ENCODE results near the gene NHP2. TPM values are rescaled to one million over a fixed set of nuclear protein-coding genes. Genes with fewer than 3 reads are reported as not detected.

Gene NHP2
- total and polyA plus RNA-seq, 4 experiments from 2014 or later: 64.1 to 250 (median 139) TPM

GRCh38 chr5:178145965-178146820, 7.5 kb downstream of the NHP2 start:
- CTCF ChIA-PET (ENCODE audit: partially characterized antibody): interaction anchor here (1.0 to 20.7 kb wide), 11 partner anchors 11 to 69 kb away, joined by 3 to 283 read pairs (median 9); no protein-coding TSS in a partner anchor
- peaks cover 8 to 21% (median 9%) of the 10 kb centered on the region in 4 donors for H3K4me1 Mint-ChIP-seq
- peaks cover 69% of the 10 kb centered on the region for H3K36me3 ChIP-seq (ENCODE audit: insufficient read depth, low read length)
- no peaks in the 10 kb centered on the region for H3K9me3 Mint-ChIP-seq
- H3K4me1 ChIP-seq (ENCODE audit: insufficient read depth, low read length): peaks cover 12% of the 10 kb centered on the region
- no peak overlapping the region for H3K4me3 ChIP-seq (ENCODE audit: low read length in 2 of 2)
- H3K27me3 Mint-ChIP-seq: no peaks in the 10 kb centered on the region
- intact Hi-C loops (cut with micrococcal nuclease): loop anchor here (1.0 kb wide), 3 partner anchors 18 to 70 kb away; no protein-coding TSS in a partner anchor
- peaks cover 46 to 76% of the 10 kb centered on the region in 2 donors for H3K36me3 Mint-ChIP-seq
- no peak overlapping the region for H3K27ac ChIP-seq (ENCODE audit: low read depth, low read length)
- POLR2A ChIA-PET (ENCODE audit: partially characterized antibody): interaction anchor here (1.1 to 2.1 kb wide), 2 partner anchors 15 to 25 kb away, joined by 5 to 6 read pairs; partner anchors contain the start of gene RMND5B
- no peaks in the 10 kb centered on the region for H3K9me3 ChIP-seq (ENCODE audit: control insufficient read depth in 1 of 2, low read length in 2 of 2)
- no peaks in the 10 kb centered on the region for H3K27me3 ChIP-seq (ENCODE audit: insufficient read depth, low read length)
- no peak overlapping the region for H3K4me3 Mint-ChIP-seq
- DNase-seq: peak; percentile 71 to 77 (median 74)
- peak overlapping the region in 3 of 7 donors; percentile 41 to 46 (median 45) for H3K27ac Mint-ChIP-seq

- H3K4me3 Mint-ChIP-seq: no peak overlapping the region
Measured at GRCh38 chr5:178143901-178144300, 9.8 kb downstream of the NHP2 start.

GRCh38 chr5:178143246-178143645, 10.4 kb downstream of the NHP2 start:
- POLR2A ChIA-PET (ENCODE audit: partially characterized antibody): no interaction called here

More at GRCh38 chr5:178143901-178144300, 9.8 kb downstream of the NHP2 start:
- CTCF ChIA-PET (ENCODE audit: partially characterized antibody): interaction anchor here (1.5 to 20.7 kb wide), 7 partner anchors 9 to 67 kb away, joined by 4 to 283 read pairs (median 12); partner anchors contain the start of gene NHP2
- Histone ChIP-seq H3K27me3 (ENCODE audit: insufficient read depth, low read length) (no peaks in the 10 kb centered on the region), H3K4me1 (ENCODE audit: insufficient read depth, low read length) (no peaks in the 10 kb centered on the region), H3K4me3 (ENCODE audit: low read length in 2 of 2) (no peak overlapping the region), H3K36me3 (ENCODE audit: insufficient read depth, low read length) (peaks cover 47% of the 10 kb centered on the region), H3K9me3 (ENCODE audit: control insufficient read depth in 1 of 2, low read length in 2 of 2) (no peaks in the 10 kb centered on the region), H3K27ac (ENCODE audit: low read depth, low read length) (no peak overlapping the region)
- no peaks in the 10 kb centered on the region for H3K27me3 Mint-ChIP-seq
- POLR2A ChIA-PET (ENCODE audit: partially characterized antibody): interaction anchor here (2.1 kb wide), 1 partner anchor 13 kb away, joined by 5 read pairs; the partner anchor contains the start of gene RMND5B
- H3K27ac Mint-ChIP-seq: no peak overlapping the region
- intact Hi-C loops (cut with micrococcal nuclease): no loop called here
- H3K4me1 Mint-ChIP-seq: peaks cover 0 to 6% (median under 1%) of the 10 kb centered on the region in 4 donors
- no peak for DNase-seq
- no peaks in the 10 kb centered on the region for H3K9me3 Mint-ChIP-seq
- peaks cover 43 to 59% of the 10 kb centered on the region in 2 donors for H3K36me3 Mint-ChIP-seq

GRCh38 chr5:178142642-178143041, 11.0 kb downstream of the NHP2 start:
- Histone ChIP-seq H3K27me3 (ENCODE audit: insufficient read depth, low read length) (no peaks in the 10 kb centered on the region), H3K4me1 (ENCODE audit: insufficient read depth, low read length) (no peaks in the 10 kb centered on the region), H3K36me3 (ENCODE audit: insufficient read depth, low read length) (peaks cover 34% of the 10 kb centered on the region), H3K9me3 (ENCODE audit: control insufficient read depth in 1 of 2, low read length in 2 of 2) (no peaks in the 10 kb centered on the region), H3K4me3 (ENCODE audit: low read length in 2 of 2) (no peak overlapping the region), H3K27ac (ENCODE audit: low read depth, low read length) (no peak overlapping the region)
- Mint-ChIP-seq H3K27me3 (no peaks in the 10 kb centered on the region), H3K27ac (no peak overlapping the region), H3K4me3 (no peak overlapping the region), H3K36me3 (peaks cover 34 to 54% of the 10 kb centered on the region in 2 donors), H3K9me3 (no peaks in the 10 kb centered on the region), H3K4me1 (peaks cover 0 to 6% (median 0%) of the 10 kb centered on the region in 4 donors)
- ChIA-PET CTCF (ENCODE audit: partially characterized antibody) (interaction anchor here (0.5 to 20.7 kb wide), 5 partner anchors 15 to 178 kb away, joined by 3 to 283 read pairs (median 11); no protein-coding TSS in a partner anchor), POLR2A (ENCODE audit: partially characterized antibody) (interaction anchor here (0.6 to 1.0 kb wide), 2 partner anchors 11 to 53 kb away, joined by 3 to 4 read pairs; partner anchors contain the start of gene NHP2)
- DNase-seq: no peak
- intact Hi-C loops (cut with micrococcal nuclease): no loop called here

More at GRCh38 chr5:178143246-178143645, 10.4 kb downstream of the NHP2 start:
- no peak overlapping the region for H3K4me3 Mint-ChIP-seq
- no peaks in the 10 kb centered on the region for H3K9me3 Mint-ChIP-seq
- CTCF ChIA-PET (ENCODE audit: partially characterized antibody): interaction anchor here (0.5 to 20.7 kb wide), 6 partner anchors 10 to 178 kb away, joined by 3 to 283 read pairs (median 8); partner anchors contain the start of gene NHP2
- peaks cover 39 to 57% of the 10 kb centered on the region in 2 donors for H3K36me3 Mint-ChIP-seq
- H3K27me3 ChIP-seq (ENCODE audit: insufficient read depth, low read length): no peaks in the 10 kb centered on the region
- no peaks in the 10 kb centered on the region for H3K27me3 Mint-ChIP-seq
- no peak overlapping the region for H3K27ac Mint-ChIP-seq
- no peaks in the 10 kb centered on the region for H3K4me1 ChIP-seq (ENCODE audit: insufficient read depth, low read length)
- no peak for DNase-seq
- no peak overlapping the region for H3K4me3 ChIP-seq (ENCODE audit: low read length in 2 of 2)
- no peaks in the 10 kb centered on the region for H3K9me3 ChIP-seq (ENCODE audit: control insufficient read depth in 1 of 2, low read length in 2 of 2)
- peaks cover 40% of the 10 kb centered on the region for H3K36me3 ChIP-seq (ENCODE audit: insufficient read depth, low read length)
- H3K4me1 Mint-ChIP-seq: peaks cover 0 to 6% (median 0%) of the 10 kb centered on the region in 4 donors
- H3K27ac ChIP-seq (ENCODE audit: low read depth, low read length): no peak overlapping the region
- intact Hi-C loops (cut with micrococcal nuclease): no loop called here

GRCh38 chr5:178141550-178141949, 12.1 kb downstream of the NHP2 start:
- Histone ChIP-seq H3K4me1 (ENCODE audit: insufficient read depth, low read length) (no peaks in the 10 kb centered on the region), H3K36me3 (ENCODE audit: insufficient read depth, low read length) (peaks cover 24% of the 10 kb centered on the region), H3K9me3 (ENCODE audit: control insufficient read depth in 1 of 2, low read length in 2 of 2) (no peaks in the 10 kb centered on the region), H3K4me3 (ENCODE audit: low read length in 2 of 2) (no peak overlapping the region), H3K27me3 (ENCODE audit: insufficient read depth, low read length) (no peaks in the 10 kb centered on the region), H3K27ac (ENCODE audit: low read depth, low read length) (no peak overlapping the region)
- Mint-ChIP-seq H3K27me3 (no peaks in the 10 kb centered on the region), H3K36me3 (peaks cover 27 to 46% of the 10 kb centered on the region in 2 donors), H3K4me3 (no peak overlapping the region), H3K4me1 (peaks cover 0 to 8% (median 6%) of the 10 kb centered on the region in 4 donors), H3K27ac (peak overlapping the region in 2 of 7 donors; percentile 1 to 18), H3K9me3 (no peaks in the 10 kb centered on the region)
- ChIA-PET CTCF (ENCODE audit: partially characterized antibody) (interaction anchor here (1.4 to 20.7 kb wide), 2 partner anchors 20 to 65 kb away, joined by 9 to 283 read pairs; no protein-coding TSS in a partner anchor), POLR2A (ENCODE audit: partially characterized antibody) (interaction anchor here (0.9 kb wide), 1 partner anchor 12 kb away, joined by 3 read pairs; the partner anchor contains the start of gene NHP2)
- intact Hi-C loops (cut with micrococcal nuclease): no loop called here
- no peak for DNase-seq

GRCh38 chr5:178137991-178138390, 15.7 kb downstream of the NHP2 start:
- ChIA-PET POLR2A (ENCODE audit: partially characterized antibody) (no interaction called here), CTCF (ENCODE audit: partially characterized antibody) (interaction anchor here (0.7 to 4.6 kb wide), 3 partner anchors 17 to 62 kb away, joined by 3 to 25 read pairs (median 3); no protein-coding TSS in a partner anchor)
- peaks cover 14 to 20% (median 17%) of the 10 kb centered on the region in 4 donors for H3K4me1 Mint-ChIP-seq
- no peaks in the 10 kb centered on the region for H3K9me3 ChIP-seq (ENCODE audit: control insufficient read depth in 1 of 2, low read length in 2 of 2)
- DNase-seq: no peak
- peaks cover 16 to 42% of the 10 kb centered on the region in 2 donors for H3K36me3 Mint-ChIP-seq
- H3K27ac ChIP-seq (ENCODE audit: low read depth, low read length): no peak overlapping the region
- no peaks in the 10 kb centered on the region for H3K27me3 Mint-ChIP-seq
- H3K4me1 ChIP-seq (ENCODE audit: insufficient read depth, low read length): no peaks in the 10 kb centered on the region
- H3K4me3 ChIP-seq (ENCODE audit: low read length in 2 of 2): no peak overlapping the region
- no peaks in the 10 kb centered on the region for H3K27me3 ChIP-seq (ENCODE audit: insufficient read depth, low read length)
- intact Hi-C loops (cut with micrococcal nuclease): no loop called here
- no peak overlapping the region for H3K4me3 Mint-ChIP-seq
- H3K9me3 Mint-ChIP-seq: no peaks in the 10 kb centered on the region
- H3K27ac Mint-ChIP-seq: peak overlapping the region in 1 of 7 donors; percentile 41
- peaks cover 19% of the 10 kb centered on the region for H3K36me3 ChIP-seq (ENCODE audit: insufficient read depth, low read length)
